Gastroesophageal sphincter (tissue), 3 donors: ENCODE results near the gene TAF12.
"Not testable (repeated sequence)": the region's sequence is repeated elsewhere in the genome, so short reads cannot be mapped to it uniquely, and the experiment has no call there.

ENCODE experiments used
- EP300 ChIP-seq: sonication (generic); formaldehyde crosslinking; IDR thresholded peaks from one replicate; pipeline ENCODE4 v1.6.1; 2017; ENCODE audit warnings: antibody characterized with exemption, mild to moderate bottlenecking
- POLR2A ChIP-seq, 2 donors: fragments of 450-650 bp; IDR thresholded peaks; one replicate each; pipeline ENCODE4 v1.6.1; 2017; ENCODE audit warnings: antibody characterized with exemption in 2 of 2, mild to moderate bottlenecking in 2 of 2, moderate library complexity in 1 of 2
- POLR2AphosphoS5 ChIP-seq: sonication (generic); formaldehyde crosslinking; IDR thresholded peaks from one replicate; pipeline ENCODE4 v1.6.1; 2017; ENCODE audit warnings: antibody characterized with exemption
- TF ChIP-seq, protein P1 (sequence below), 4 experiments: fragments of 200-600 bp in 2 of 4; fragments of 450-650 bp in 2 of 4; sonication (generic) in 1 of 4; IDR thresholded peaks; one replicate each; pipeline ENCODE4 v1.5.1; 2017 to 2019; ENCODE audit warnings: antibody characterized with exemption in 4 of 4, mild to moderate bottlenecking in 2 of 4, moderate library complexity in 2 of 4

- TF ChIP-seq, protein P1, sequence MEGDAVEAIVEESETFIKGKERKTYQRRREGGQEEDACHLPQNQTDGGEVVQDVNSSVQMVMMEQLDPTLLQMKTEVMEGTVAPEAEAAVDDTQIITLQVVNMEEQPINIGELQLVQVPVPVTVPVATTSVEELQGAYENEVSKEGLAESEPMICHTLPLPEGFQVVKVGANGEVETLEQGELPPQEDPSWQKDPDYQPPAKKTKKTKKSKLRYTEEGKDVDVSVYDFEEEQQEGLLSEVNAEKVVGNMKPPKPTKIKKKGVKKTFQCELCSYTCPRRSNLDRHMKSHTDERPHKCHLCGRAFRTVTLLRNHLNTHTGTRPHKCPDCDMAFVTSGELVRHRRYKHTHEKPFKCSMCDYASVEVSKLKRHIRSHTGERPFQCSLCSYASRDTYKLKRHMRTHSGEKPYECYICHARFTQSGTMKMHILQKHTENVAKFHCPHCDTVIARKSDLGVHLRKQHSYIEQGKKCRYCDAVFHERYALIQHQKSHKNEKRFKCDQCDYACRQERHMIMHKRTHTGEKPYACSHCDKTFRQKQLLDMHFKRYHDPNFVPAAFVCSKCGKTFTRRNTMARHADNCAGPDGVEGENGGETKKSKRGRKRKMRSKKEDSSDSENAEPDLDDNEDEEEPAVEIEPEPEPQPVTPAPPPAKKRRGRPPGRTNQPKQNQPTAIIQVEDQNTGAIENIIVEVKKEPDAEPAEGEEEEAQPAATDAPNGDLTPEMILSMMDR (IDR thresholded peaks at IDR 0.05), result not testable (repeated sequence)
- TF ChIP-seq POLR2A (IDR thresholded peaks at IDR 0.05); EP300; POLR2AphosphoS5: not testable (repeated sequence)
Measured at GRCh38 chr1:28593988-28594356, 48.9 kb downstream of the TAF12 start.
